Middle frontal gyrus (tissue), 1 donor: Measurements from ENCODE around the gene SETD6.

ENCODE experiments used
- DNase-seq: peaks from one replicate; pipeline ENCODE4 v3.0.0-alpha.2; 2015; ENCODE audit warnings: low spot score; ENCODE audit errors: extremely low spot score

SETD6 gene

DNA sequence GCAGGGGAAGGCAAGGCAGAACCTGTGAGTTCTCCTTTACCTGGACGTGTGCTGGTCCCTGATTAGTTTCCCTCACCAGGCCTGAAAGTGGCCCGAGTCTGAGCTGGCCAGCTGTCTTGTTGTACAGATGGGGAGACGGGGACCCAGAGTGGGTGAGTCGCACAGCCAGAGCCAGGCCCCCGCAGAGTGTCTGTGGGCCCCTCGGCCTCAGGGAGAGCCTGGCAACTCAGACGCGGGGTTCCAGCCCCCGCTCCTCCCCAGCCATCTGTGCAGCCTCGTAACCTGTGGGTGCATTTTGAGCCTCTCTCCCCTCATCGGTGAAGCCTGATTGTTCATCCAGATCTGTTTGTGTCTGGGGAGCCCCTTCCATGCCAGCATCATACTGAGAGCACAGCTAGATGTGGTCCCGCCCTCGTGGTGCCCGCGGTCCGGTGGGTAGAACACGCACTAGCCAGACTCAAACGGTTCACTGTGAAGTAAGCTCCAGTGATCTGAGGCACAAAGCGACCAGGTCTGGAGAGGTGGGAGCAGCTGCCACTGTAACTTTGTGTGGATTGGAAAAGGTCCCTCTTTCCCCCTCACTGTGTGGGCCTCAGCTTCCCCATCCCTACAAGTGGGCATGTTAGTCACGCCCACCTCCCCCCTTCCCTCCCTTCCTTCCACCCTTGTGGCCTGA, 21.4 kb upstream of the SETD6 start:
- DNase-seq = no peak

DNA sequence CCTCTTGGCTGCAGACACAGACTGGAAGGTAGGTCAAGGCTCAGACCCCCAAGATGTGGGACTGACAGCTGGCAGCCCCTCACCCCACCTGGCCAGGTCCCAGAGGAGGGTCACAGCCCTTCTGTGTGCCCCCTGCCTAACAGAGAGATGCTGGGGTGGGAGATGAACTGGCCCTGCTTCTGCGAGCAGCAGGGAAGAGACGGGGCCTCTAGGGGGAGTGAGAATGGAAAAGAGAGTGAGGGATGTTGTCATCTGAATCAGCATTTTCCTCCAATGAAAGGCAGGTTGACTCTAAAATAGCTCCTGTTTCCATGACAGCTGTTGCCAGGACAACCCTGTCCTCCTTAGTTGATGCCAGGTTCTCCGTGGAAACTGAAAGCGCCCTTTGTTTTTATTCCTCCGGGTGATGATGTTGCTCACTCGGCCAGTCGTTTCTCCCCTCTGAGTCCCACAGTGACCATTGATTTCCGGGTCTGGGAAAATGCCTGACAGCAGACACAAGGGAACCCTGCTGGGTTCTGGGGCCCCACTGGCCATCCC, 20.3 kb upstream of the SETD6 start:
- DNase-seq = peak; percentile 86

DNA sequence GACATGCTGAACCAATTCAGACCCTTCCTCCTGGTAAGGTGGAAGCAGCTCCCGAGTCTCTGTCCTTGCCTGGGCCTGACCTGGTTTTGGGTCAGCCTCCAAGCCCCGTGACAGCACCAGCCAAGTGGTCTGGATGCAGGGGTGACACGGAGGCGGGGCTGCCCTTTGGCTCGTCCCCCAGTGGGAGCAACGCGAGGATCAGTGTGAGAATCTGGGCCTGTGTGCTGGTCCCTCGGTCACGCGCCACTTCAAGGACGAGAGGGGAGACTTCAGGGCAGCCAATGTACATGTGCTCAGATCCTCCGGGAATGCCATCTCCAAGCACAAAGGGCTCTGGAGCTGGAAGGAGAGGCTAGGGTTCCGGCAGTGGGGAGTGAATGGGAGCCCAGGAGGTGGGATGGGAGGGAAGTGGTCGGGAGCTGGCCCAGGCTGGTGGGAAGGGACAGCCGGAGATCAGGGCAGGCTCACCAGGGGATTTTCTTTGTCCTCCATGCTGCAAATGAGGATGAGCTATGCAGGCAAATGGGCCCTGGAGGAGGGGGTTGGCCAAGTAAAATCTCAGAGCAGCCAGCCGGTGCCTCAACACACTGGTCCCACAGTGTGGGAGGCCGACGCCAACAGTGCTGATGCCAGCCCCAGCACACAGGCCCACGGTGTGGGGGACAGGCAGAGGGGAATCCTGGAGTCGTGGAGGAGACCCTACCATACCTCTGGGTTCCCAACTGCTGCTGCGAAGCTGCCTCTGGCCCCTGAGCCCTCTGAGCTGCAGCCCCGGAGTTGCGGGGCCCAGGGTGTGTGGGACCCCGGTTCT, 19.6 kb upstream of the SETD6 start:
- DNase-seq = peak; percentile 23

DNA sequence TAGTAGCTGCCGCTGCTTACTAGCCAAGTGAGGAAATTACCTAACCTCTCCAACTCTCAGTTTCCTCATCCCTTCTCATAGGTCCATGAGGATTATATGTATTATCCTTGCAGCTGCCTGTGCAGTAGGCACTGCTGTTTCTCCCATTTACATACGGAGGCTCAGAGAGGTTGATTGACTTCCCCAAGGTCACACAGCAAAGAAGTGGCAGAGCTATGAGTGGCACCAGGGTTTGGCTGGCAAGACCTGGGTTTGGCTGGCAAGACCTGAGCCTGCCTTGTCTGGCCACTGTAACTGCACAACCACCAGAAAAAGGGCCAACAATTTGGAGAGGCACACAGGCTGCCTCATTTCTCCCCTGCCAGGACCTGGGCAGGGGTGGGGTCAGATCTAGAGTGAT, 17.8 kb upstream of the SETD6 start:
- DNase-seq = no peak

DNA sequence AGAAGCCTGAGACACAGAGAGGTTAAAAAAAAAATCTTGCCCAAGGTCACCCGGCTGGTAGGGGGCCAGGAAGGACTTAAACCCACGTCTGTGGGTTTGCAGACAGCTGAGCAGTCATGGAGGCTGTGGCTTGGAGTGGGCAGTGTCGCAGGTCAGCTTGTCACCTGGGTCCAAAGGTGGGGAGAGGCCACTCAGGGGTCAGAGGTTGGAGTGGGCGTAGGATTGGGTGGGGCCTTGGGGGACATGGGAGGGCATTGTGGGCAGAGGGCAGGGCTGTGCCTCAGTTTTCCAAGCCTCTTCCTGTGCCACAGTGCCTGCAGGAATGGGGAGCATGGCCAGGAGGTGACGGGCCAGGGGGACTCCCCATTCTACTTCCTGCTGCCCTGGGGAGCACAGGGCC, 17.4 kb upstream of the SETD6 start:
- DNase-seq = no peak

DNA sequence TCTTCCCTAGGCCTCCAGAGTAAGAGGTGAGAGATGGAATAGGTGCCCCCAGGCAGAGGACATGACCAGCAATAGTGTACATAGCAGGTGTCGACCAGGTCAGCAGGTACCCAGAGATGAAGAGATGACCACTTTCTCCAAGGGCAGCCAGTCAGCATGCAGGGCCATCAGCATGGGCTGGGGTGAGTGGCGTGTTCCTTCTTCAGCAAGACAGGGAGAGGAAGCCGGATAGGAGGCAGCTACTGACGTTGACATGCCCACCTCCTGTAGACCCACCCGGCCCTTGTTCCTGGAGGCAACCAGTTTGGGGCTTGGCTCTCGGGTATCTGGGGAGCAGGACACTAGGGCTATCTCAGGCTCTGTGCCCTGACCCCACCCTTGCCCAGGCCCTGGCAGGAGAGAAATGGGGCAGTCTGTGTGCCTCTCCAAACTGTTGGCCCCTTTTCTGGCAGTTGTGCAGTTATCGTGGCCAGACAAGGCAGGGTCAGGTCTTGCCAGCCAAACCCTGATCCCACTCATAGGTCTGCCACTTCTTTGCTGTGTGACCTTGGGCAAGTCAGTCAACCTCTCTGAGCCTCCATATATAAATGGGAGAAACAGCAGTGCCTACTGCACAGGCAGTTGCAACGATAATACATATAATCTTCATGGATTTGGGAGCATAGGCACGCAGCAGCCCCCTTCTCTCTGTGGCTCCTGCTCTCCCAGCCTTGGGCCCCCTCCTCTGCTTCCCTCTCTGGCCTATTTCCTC, 16.8 kb upstream of the SETD6 start:
- DNase-seq = no peak

DNA sequence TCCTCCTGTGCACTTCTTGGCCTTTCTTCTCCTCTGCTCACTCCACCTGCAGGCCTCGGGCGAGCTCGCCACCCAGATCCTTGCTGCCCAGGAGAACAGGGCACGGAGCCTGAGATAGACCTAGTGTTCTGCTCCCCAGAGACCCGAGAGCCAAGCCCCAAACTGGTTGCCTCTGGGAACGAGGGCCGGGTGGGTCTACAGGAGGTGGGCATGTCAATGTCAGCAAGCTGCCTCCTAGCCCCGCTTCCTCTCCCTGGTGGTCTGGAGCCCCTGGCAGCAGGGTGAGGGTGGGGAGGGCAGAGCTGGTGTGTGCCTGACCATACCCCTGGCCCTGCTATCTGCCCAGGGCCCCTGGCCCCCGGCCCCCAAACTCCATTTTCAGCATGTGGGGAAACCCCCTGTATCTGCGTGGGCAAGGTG, 16.2 kb upstream of the SETD6 start:
- no peak for DNase-seq

DNA sequence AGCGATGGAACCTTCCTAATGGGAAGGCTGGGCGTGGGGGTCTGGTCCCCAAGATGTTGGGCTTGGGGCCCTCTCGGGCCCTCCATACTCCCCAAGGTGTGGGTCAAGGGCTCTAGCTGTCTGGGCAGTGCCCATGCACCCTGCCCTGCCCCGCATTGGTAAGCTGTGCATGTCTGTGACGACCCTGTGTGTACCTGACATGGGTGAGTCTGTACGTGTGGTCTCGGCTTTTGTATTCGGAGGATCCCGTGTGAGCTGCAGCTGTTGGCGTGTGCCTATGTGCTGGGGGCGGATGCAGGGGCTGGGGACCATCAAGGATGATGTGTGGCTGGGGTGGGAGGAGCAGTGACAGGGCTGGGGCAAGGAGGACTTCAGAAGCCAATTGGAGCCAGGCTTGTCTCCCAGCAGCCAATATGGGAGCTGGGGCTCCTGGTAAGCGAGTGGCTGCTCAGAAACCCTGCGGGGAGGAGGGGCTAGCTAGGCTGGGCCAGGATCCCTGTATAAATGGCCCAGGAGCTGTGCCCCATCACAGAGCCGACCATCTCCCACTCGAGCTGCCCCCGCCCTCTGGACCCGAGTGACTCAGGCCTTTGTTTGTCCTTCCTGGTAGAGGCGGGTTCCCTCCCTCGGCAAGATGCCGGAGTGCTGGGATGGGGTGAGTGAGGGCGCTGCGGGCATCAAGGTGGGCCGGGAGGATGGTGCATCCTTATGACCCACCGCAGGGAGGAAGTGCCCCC, 15.5 kb upstream of the SETD6 start, which contains the start of gene NDRG4:
Gene NDRG4 (plus strand): TSS at position 529 of the 737 bp plus-strand sequence. CDS start 106 bp downstream, at position 635.
- peak; percentile 91 for DNase-seq

DNA sequence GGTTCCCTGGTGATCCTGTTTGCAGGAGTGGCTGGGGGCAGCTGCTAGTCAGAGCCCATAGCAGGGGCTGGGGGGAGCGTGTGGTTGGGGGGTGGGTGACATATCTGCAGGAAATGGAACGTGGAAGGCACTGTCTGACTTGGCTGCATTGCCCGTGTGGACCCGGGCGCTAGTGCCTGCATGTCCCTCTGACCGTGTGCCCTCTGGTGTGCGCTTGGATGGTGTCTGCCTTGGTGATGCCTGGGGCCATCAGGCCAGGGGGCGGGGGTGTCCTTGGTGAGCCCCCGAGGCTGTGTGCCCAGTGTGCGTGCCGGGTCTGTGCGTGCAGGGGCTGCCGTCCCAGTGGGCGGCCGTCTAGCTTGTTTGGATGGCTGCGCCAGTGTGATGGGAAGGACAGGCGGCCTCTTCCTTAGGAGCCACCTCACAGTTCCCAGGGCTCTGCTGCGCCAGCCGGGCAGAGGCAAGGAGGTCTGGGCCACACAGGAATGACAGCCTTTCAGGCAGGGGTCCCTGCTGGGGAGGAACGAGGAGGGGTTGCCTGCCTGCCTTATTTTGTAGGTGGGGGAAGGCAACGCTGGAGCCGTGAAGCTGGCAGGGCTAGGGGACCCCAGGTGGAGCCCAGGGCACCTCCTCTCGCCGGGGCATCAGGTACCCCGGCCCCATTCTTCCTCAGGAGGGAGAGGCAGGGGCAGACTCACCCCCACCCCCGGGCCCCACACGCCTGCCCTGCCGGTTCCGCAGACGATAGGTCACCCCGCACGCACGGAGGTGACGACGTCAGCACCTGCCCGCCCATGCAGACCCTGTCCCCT, 14.7 kb upstream of the SETD6 start:
- no peak for DNase-seq

DNA sequence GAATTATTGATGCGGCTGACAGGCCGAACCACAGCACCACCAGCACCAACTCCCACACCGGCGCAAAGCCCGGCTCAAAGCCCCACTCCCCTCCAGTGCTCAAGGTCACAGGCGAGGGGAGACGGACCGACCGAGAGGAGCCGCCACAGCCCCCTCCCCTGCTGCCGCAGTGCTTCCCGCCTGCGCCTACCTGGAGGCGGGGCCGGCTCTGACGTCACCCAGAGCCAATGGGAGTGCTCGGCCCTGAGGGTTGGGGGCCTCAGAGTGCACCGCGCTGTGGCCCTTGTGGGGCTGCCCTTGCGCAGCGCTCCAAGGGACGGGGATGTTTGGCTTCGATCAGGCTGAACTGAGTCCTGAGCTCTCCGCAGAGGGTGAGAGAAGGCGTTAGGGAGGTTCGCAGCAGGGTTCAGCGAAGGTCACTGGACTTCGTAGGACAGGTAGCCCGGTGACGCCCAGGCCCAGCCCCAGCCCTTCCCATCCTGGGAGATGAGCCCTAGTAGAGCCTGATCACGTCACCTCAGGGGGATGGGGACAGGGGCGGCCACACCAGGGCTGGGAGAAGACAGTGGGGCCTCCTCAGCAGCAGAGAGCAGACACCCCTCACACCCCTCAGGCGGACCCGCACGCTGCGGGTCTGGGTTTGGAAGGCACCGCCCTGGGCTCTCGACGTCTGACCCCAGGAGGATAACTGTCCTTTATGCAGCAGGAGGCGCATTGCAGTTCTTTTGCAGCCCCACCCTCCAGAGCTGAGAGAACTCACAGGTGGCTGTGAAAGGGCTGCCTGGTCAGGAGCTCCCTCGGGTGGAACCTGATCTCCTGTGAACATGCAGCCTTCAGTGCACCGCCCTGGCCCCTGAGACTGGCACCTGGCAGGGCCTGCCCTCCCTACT, 13.8 kb upstream of the SETD6 start:
- DNase-seq = no peak

DNA sequence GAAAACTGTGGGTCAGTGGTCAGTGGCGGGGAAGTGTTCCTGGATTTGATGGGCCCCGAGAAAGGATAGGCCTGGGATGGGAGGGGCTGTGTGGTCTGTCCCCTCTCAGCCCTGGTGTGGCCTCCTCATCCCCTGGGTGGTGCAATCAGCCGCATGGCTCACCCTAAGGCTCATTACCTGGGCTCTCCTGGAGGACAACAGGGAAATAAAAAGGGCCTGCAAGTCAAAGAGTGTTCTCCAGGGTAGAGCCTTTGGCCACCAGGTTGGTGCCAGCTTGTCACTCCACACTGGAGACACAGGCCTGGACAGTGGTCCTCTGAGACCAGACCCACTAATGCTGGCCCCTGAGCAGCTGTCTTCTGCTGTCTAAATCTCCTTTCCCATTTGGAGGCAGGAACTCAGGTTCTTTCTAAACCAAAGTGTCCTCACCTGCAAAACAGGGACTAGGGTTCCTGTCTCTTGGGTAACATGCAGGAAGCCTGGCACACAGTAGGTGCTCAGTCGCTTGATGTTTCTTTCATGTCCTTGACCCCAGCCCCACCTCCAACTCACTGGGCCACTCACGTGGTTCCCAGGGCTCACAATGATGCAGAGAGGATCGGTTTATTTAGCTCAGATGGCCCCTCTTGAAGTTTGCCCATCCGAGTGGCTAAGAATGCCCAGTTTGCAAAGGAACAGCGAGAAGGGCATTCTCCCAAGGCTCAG, 12.9 kb upstream of the SETD6 start:
- no peak for DNase-seq

DNA sequence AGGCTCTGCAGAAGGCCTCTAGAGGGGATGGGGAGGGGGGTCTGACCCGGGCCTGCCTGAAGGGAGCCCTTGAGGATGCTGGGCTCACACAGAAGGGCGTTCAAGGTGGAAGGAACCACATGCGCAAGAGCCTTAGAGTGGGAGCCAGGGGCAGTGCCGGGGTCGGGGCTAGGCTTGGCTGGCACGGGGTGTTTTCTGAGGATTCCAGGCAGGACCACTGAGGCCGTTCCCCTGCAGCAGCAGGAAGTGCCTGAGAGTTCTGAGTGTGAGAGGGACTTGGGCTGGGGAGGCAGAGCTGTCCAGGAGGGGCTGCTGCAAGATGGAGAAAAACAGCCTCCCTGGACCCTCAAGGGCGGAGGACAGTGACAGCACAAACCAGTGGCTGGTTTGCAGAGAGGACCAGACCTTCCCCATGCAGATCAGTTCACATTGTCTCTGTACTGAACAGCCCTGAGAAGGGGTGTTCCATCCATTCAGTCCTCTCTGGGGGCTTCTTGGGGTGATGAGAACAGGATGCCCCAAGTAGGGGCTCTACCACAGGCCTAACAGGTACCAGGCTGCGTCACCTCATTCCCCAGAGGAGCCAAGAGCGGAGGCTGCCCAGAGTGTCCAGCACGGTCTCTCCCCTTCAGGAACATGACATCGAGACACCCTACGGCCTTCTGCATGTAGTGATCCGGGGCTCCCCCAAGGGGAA, 12.0 kb upstream of the SETD6 start:
- no peak for DNase-seq

DNA sequence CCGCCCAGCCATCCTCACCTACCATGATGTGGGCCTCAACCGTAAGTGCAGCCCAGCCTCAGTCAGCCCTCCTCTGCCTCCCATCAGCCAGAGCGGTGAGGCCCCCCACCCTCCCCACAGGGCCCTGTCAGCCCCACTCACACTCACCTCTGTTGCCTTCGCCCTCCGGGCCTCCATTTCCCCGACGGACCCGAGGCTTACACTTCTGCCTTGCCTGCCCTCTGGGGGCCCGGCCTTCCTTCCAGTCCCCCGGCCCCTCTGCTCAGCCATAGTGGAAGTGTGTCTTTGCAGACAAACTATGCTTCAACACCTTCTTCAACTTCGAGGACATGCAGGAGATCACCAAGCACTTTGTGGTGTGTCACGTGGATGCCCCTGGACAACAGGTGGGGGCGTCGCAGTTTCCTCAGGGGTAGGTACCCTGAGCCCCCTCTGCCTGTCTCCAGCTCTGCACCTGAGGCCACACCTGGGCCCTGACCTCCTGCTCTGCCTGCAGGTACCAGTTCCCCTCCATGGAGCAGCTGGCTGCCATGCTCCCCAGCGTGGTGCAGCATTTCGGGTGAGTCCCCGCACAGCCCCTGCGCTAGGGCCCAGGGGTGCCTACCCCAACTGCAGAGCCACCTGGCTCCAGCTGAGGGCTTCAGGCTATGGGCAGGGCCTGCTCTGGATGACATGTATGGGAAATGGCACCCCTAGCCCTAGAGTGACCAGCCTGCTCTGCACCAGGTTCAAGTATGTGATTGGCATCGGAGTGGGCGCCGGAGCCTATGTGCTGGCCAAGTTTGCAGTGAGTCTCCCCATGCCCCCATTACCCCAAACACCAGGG, 11.2 kb upstream of the SETD6 start:
- no peak for DNase-seq

DNA sequence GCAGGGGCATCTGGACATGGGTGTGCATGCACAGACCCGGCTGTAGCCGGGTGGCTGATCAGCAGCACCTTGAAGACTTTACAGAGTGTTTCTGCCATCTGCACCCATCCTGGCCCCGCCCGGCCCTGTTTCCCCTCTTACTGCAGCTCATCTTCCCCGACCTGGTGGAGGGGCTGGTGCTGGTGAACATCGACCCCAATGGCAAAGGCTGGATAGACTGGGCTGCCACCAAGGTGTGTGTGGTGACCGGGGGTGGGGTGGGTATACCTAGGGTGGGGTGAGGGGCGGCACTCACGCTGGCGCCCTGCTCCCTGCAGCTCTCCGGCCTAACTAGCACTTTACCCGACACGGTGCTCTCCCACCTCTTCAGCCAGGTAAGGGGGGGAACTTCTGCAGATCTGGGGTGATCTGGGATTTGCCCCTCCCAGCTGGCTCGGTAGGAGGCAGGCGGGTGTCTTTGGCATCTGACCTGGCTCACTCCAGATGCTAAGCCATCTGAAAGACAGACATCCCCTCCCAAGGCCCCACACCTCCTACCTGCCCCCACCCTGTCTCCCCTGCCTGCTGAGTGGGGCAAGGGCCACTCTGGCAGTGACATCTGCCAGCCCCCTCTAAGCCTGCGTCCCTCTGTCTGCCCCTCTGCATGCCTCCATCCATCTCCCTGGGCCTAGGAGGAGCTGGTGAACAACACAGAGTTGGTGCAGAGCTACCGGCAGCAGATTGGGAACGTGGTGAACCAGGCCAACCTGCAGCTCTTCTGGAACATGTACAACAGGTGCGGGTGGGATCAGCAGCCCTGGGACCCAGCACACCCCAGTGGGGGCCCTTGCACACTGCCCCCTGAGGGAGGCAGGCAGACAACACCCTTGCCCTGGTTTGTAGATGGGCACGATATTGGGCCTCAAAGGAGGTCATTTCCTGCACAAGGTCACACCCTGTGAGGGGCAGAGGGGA, 8.8 kb upstream of the SETD6 start:
- DNase-seq = no peak

DNA sequence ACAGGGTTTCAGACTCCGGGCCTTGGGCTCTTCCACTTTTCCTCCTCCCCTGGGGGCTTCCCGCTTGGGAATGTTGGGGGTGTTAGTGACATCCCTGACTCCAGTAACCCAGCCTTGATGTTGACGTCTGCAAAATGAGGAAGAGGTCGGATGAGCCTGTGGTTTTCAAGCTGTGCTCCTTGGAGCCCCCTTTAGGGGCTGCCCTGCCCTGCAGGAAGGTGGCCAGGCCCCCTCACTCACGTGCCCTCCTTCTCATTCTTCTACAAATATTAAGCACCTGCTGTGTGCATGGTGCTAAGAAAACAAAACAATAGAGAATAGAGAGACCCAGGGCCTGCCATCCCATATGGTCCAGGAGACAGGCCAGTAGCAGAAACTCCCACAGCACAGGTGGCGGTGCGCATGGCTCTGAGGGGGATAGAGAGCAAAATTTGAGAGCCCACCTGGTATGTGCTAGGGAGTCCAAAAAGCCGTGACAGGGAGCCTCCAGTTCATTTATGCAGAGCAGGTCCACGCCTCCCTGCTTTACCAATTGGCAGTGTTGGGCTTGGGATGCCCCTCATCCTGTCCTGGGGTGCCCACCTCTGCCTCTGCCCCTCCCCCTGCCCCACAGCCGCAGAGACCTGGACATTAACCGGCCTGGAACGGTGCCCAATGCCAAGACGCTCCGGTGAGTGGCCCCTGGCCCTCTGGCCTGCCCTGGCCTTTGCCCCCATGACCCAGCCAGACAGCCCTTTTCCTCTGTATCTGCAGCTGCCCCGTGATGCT, 7.9 kb upstream of the SETD6 start:
- no peak for DNase-seq
